ENCODE data around the gene LHFPL6.

GRCh38 chr13:39369161-39369890 is 233.7 kb downstream of the LHFPL6 start:
- TF ChIP-seq CTCF (IDR thresholded peaks at IDR 0.05) (no peak), POLR2A (IDR thresholded peaks at IDR 0.05) (no peak)
